ENCODE data around the gene EXOC3. TPM values are rescaled to one million over a fixed set of nuclear protein-coding genes. Genes with fewer than 3 reads are reported as not detected.
"Not testable (repeated sequence)": the region's sequence is repeated elsewhere in the genome, so short reads cannot be mapped to it uniquely, and the experiment has no call there.

EXOC3 gene
- total and polyA plus RNA-seq, 2 of the 8 experiments (the other 6 are each of a cell fraction or from before 2014, with no cell fraction given), result 14.4 to 30.0 TPM

- H3K79me1 ChIP-seq (ENCODE audit: low read depth, low read length); H2AK5ac ChIP-seq (ENCODE audit: low read depth, low read length); H2BK15ac ChIP-seq (ENCODE audit: low read length); H3K14ac ChIP-seq (ENCODE audit: insufficient read length); H3K23ac ChIP-seq (ENCODE audit: insufficient read length); H3K9ac ChIP-seq (replicated peaks in 1 of 4; ENCODE audit: extremely low read depth in 1 of 4, low read depth in 3 of 4, low read length in 3 of 4); H3K9me3 ChIP-seq (ENCODE audit: insufficient read depth in 2 of 2, low read depth in 1 of 2, low read length in 1 of 2); H4K5ac ChIP-seq (ENCODE audit: insufficient read length, low read depth, low read length); H3K79me2 ChIP-seq (ENCODE audit: control insufficient read depth in 1 of 2, insufficient read depth in 2 of 2, low read length in 2 of 2); H4K20me1 ChIP-seq (replicated peaks in 1 of 2; ENCODE audit: control insufficient read depth in 1 of 2, insufficient read depth in 2 of 2, low read length in 2 of 2); H2BK5ac ChIP-seq (ENCODE audit: low read depth, low read length); H3K23me2 ChIP-seq (ENCODE audit: low read depth, low read length); H3K4me3 ChIP-seq (ENCODE audit: extremely low read depth in 1 of 4, insufficient read depth in 2 of 4, low read depth in 3 of 4, low read length in 4 of 4); H3K27me3 ChIP-seq (replicated peaks in 1 of 4; ENCODE audit: control insufficient read depth in 3 of 4, extremely low read depth in 1 of 4, insufficient read depth in 3 of 4, low read length in 3 of 4); H3K4ac ChIP-seq (replicated peaks; ENCODE audit: insufficient read length, low read depth, low read length); H3K27ac ChIP-seq (ENCODE audit: low read depth, low read length); H3K4me2 ChIP-seq (ENCODE audit: insufficient read depth in 1 of 2, low read depth in 2 of 2, low read length in 2 of 2); H2BK20ac ChIP-seq (ENCODE audit: low read length); H2BK120ac ChIP-seq (replicated peaks; ENCODE audit: low read depth, low read length); H3K36me3 ChIP-seq (ENCODE audit: control insufficient read depth in 2 of 4, insufficient read depth in 4 of 4, low read length in 3 of 4); FAIRE-seq; DNase-seq (ENCODE audit: low read depth in 1 of 2, low spot score in 2 of 2); H2AFZ ChIP-seq (ENCODE audit: low read length); H3K56ac ChIP-seq (replicated peaks; ENCODE audit: insufficient read length, low read depth, low read length); H4K91ac ChIP-seq (replicated peaks; ENCODE audit: insufficient read length, low read length); H3K18ac ChIP-seq (ENCODE audit: extremely low read depth, low read length): not testable (repeated sequence)
- ChIA-PET CTCF (ENCODE audit: partially characterized antibody) (interaction anchor here (0.7 to 2.8 kb wide), 5 partner anchors 9 to 203 kb away, joined by 4 to 13 read pairs (median 6); no protein-coding TSS in a partner anchor), POLR2A (ENCODE audit: partially characterized antibody) (interaction anchor here (0.6 to 1.3 kb wide), 3 partner anchors 30 to 79 kb away, joined by 3 read pairs; no protein-coding TSS in a partner anchor)
- peak overlapping the region; percentile 81 for H4K8ac ChIP-seq (ENCODE audit: extremely low read depth, insufficient read depth, low read length)
- H2BK12ac ChIP-seq (ENCODE audit: low read depth, low read length), result peak overlapping the region; percentile 60; the same call in 1 of the 2 replicates
- 98% methylated on average over 15 of the region's 15 CpGs; no CpG with 5 or more reads in 1 of the 2 experiments for WGBS, 2 experiments (ENCODE audit: extremely low coverage in 1 of 2, insufficient coverage in 1 of 2, insufficient read length in 1 of 2, insufficient replicate concordance in 2 of 2, low coverage in 1 of 2, low lambda C conversion rate in 2 of 2, missing lambda C conversion rate in 1 of 2)
- peaks cover 0 to 16% (median 11%) of the 10 kb centered on the region in 4 experiments; a peak in 5 of 7 replicates for H3K4me1 ChIP-seq (replicated peaks in 1 of 4; ENCODE audit: control insufficient read depth in 3 of 4, insufficient read depth in 4 of 4, low read length in 3 of 4)
Observed at GRCh38 chr5:398141-398474, 44.9 kb upstream of the EXOC3 start.
